ENCODE results near the gene MATN1. TPM values are rescaled to one million over a fixed set of nuclear protein-coding genes. Genes with fewer than 3 reads are reported as not detected.

Gene MATN1
- polyA plus RNA-seq, 4 donors = 0.03 to 0.32 TPM; not detected in 2

DNA sequence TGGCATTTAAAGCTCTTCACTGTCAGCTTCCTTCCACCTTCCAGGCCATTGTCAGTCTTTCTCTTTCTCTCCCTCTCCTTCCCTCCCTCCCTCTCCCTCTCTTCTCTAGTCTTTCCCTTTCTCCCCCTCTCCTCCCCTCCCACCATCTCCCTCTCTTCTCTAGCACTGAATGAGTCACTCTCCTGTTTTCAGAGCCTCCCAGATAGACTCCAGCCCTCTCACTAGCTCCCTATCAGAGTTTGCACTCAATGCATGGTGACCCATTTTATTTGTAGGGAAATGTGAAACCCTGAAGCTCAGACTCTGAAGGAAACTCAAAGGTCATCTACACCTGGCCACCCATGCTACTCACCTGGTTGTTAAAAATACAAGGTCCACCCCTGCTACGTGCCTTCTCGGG is 4.4 kb upstream of the MATN1 start:
- H3K9me3 ChIP-seq (ENCODE audit: control insufficient read depth in 2 of 2, insufficient read depth in 1 of 2, low read depth in 1 of 2, low read length in 1 of 2) = no peaks in the 10 kb centered on the region

DNA sequence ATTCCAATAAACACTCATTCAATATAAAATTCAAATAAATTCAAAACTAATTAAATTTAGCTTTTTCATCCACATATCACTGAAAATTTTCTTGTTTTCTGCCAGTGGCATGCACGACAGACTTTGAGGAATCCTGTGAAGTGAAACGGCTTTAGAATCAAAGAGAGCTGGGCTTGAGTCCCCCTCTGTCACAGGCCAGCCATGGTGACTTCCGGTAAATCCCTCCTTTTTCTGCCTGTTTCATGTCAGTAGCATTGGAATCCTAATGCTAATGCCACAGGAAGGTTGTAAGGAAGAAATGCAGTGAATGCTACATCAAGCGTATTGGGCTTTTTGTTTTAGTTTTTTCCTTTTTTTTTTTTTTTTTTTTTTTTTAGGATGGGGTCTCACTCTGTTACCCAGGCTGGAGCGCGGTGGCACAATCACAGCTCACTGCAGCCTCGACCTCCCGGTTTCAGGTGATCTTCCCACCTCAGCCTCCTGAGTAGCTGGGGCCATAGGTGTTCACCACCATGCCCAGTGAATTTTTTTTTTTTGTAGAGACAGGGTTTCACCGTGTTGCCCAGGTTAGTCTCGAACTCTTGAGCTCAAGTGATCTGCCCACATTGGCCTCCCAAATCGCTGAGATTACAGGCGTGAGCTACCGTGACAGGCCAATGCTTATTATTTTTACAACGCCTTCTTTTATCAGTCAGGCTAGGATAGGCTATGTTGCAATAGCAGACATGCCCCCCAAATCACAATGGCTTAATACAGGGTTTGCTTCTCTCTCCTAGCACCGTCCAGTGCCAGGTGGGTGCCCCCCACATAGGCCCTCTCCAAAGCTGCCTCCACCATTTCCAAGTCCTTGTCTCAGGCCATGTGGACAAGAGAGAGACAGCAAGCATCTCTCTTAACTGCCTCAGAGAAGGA is 3.6 kb upstream of the MATN1 start:
- WGBS, 3 donors = 83 to 85% (median 85%) methylated on average over 15 of the region's 15 CpGs
- FAIRE-seq (no peak), DNase-seq (no peak)
- H3K4me3 ChIP-seq (ENCODE audit: low read depth in 1 of 3, low read length in 3 of 3) = no peak overlapping the region
- H3K27ac ChIP-seq (ENCODE audit: low read depth in 1 of 3, low read length in 2 of 3) = peak overlapping the region in 1 of 3 donors; percentile 88
- H3K27me3 ChIP-seq (ENCODE audit: control insufficient read depth in 3 of 3, insufficient read depth in 3 of 3, low read length in 3 of 3) = no peaks in the 10 kb centered on the region
- no peaks in the 10 kb centered on the region for H3K9me3 ChIP-seq (ENCODE audit: control insufficient read depth in 2 of 2, insufficient read depth in 1 of 2, low read depth in 1 of 2, low read length in 1 of 2)
- H3K36me3 ChIP-seq (ENCODE audit: control insufficient read depth in 3 of 3, insufficient read depth in 2 of 3, low read depth in 1 of 3, low read length in 3 of 3) = peaks cover 0 to 49% (median 0%) of the 10 kb centered on the region in 3 donors
- peaks cover 0 to 50% (median 0%) of the 10 kb centered on the region in 3 donors for H3K4me1 ChIP-seq (ENCODE audit: control insufficient read depth in 3 of 3, insufficient read depth in 2 of 3, low read depth in 1 of 3, low read length in 2 of 3)

More for the DNA sequence above, 4.4 kb upstream of the MATN1 start:
- FAIRE-seq (no peak), DNase-seq (peak in 1 of 2 donors; percentile 73)
- WGBS, 3 donors = 44 to 79% (median 56%) methylated on average over 2 of the region's 2 CpGs
- no peaks in the 10 kb centered on the region for H3K27me3 ChIP-seq (ENCODE audit: control insufficient read depth in 3 of 3, insufficient read depth in 3 of 3, low read length in 3 of 3)
- H3K27ac ChIP-seq (ENCODE audit: low read depth in 1 of 3, low read length in 2 of 3) = peak overlapping the region in 1 of 3 donors; percentile 88
- H3K4me3 ChIP-seq (ENCODE audit: low read depth in 1 of 3, low read length in 3 of 3) = no peak overlapping the region
- H3K36me3 ChIP-seq (ENCODE audit: control insufficient read depth in 3 of 3, insufficient read depth in 2 of 3, low read depth in 1 of 3, low read length in 3 of 3) = peaks cover 0 to 41% (median 0%) of the 10 kb centered on the region in 3 donors
- H3K4me1 ChIP-seq (ENCODE audit: control insufficient read depth in 3 of 3, insufficient read depth in 2 of 3, low read depth in 1 of 3, low read length in 2 of 3) = peaks cover 0 to 46% (median 0%) of the 10 kb centered on the region in 3 donors

DNA sequence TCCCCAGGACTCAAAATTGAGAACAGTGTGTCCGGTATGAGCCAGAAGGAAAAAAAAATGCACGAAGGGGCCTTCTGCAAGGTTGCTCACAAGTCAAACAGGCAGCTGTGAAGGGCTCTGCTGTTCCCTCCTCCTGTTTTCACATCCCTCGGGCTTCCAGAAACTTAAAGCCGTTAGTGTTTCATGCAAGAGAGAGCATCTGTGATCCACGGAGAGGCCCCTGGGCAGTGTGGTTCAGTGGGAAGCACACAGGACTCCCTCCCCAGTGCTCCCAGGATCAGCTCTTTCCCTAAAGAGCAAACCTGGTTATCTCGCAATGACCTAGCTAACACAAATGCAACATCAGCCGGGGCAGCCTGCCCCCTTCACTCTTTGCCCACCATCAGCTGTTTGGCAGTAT is 2.9 kb upstream of the MATN1 start:
- H3K27me3 ChIP-seq (ENCODE audit: control insufficient read depth in 3 of 3, insufficient read depth in 3 of 3, low read length in 3 of 3) = no peaks in the 10 kb centered on the region
- peaks cover 0 to 54% (median 0%) of the 10 kb centered on the region in 3 donors for H3K4me1 ChIP-seq (ENCODE audit: control insufficient read depth in 3 of 3, insufficient read depth in 2 of 3, low read depth in 1 of 3, low read length in 2 of 3)
- no peaks in the 10 kb centered on the region for H3K9me3 ChIP-seq (ENCODE audit: control insufficient read depth in 2 of 2, insufficient read depth in 1 of 2, low read depth in 1 of 2, low read length in 1 of 2)
- peaks cover 0 to 57% (median 0%) of the 10 kb centered on the region in 3 donors for H3K36me3 ChIP-seq (ENCODE audit: control insufficient read depth in 3 of 3, insufficient read depth in 2 of 3, low read depth in 1 of 3, low read length in 3 of 3)
- no peak overlapping the region for H3K27ac ChIP-seq (ENCODE audit: low read depth in 1 of 3, low read length in 2 of 3)
- no peak overlapping the region for H3K4me3 ChIP-seq (ENCODE audit: low read depth in 1 of 3, low read length in 3 of 3)
- 76 to 90% (median 85%) methylated on average over 7 of the region's 7 CpGs for WGBS, 3 donors
- DNase-seq (no peak), FAIRE-seq (no peak)

DNA sequence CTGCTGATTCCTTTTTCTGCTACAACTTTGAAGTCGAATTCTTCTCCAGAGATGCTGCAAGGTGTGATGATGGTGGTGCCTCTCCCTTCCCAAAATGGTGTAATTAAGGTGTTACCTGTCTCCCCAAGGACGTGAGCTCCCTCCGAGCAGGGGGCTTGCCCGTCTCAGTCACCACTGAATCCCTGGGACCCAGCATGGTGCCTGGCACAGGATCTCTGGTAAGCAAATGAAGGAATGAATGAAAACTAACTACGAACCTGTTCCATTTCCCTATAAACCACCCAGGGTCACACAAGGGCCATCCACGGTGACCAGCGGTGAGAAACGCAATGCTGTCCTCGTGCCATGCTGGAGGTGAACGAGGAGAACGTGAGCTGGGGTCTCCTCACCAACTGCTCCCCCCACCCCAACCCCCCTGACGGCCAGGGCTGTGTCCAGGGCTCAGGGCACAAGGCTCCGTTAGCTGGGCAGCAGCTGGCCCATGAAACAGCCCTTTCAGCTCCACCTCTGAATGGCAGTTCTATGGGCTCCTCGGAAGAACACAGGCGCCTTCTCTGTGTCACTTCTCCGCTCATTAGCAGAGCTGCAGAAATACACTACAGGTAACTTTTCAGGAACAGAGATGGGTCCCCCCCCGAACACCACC is 2.2 kb upstream of the MATN1 start:
- DNase-seq = no peak
- Histone ChIP-seq H3K4me1 (ENCODE audit: control insufficient read depth in 3 of 3, insufficient read depth in 2 of 3, low read depth in 1 of 3, low read length in 2 of 3) (peaks cover 0 to 49% (median 0%) of the 10 kb centered on the region in 3 donors), H3K27ac (ENCODE audit: low read depth in 1 of 3, low read length in 2 of 3) (no peak overlapping the region), H3K9me3 (ENCODE audit: control insufficient read depth in 2 of 2, insufficient read depth in 1 of 2, low read depth in 1 of 2, low read length in 1 of 2) (no peaks in the 10 kb centered on the region), H3K36me3 (ENCODE audit: control insufficient read depth in 3 of 3, insufficient read depth in 2 of 3, low read depth in 1 of 3, low read length in 3 of 3) (peaks cover 0 to 57% (median 0%) of the 10 kb centered on the region in 3 donors), H3K27me3 (ENCODE audit: control insufficient read depth in 3 of 3, insufficient read depth in 3 of 3, low read length in 3 of 3) (no peaks in the 10 kb centered on the region), H3K4me3 (ENCODE audit: low read depth in 1 of 3, low read length in 3 of 3) (no peak overlapping the region)
- WGBS, 3 donors = 90 to 93% (median 91%) methylated on average over 17 of the region's 17 CpGs
- FAIRE-seq = no peak

DNA sequence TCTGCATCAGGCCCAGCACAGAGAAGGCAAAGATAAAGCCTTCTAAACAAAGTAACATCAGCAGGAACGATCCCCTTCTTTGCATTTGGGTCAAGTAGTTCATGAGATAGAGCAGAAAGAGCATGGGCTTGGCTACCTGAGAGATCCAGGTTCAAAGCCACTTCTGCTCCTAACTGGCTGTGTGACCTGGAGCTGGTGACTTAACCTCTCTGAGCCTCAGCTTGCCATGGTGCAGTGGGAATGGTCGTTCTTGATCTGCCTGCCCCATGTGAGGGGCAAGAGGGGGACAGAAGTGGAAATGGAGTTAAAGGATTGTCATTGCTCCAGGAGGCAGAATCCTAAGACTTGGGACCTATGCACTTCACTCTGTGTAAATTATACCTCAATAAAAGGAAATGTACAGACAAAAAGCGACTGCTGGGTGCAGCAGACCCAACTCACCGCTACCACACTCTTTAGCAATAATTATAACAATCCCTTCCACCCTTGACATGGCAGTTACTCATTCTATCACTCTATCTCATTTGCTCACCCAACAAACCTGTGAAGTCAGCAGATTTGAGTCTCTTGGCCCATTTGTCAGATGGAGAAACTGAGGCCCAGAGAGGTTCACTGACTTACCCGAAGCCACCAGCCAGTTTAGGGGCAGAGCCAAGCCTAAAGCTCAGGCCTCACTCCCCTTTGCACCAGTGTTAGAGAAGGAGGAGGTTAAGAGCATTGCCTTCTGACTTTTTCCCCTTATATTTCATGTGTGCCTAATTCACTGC is 1.5 kb upstream of the MATN1 start:
- Histone ChIP-seq H3K4me3 (ENCODE audit: low read depth in 1 of 3, low read length in 3 of 3) (no peak overlapping the region), H3K36me3 (ENCODE audit: control insufficient read depth in 3 of 3, insufficient read depth in 2 of 3, low read depth in 1 of 3, low read length in 3 of 3) (peaks cover 0 to 57% (median 0%) of the 10 kb centered on the region in 3 donors), H3K4me1 (ENCODE audit: control insufficient read depth in 3 of 3, insufficient read depth in 2 of 3, low read depth in 1 of 3, low read length in 2 of 3) (peaks cover 0 to 42% (median 0%) of the 10 kb centered on the region in 3 donors), H3K27me3 (ENCODE audit: control insufficient read depth in 3 of 3, insufficient read depth in 3 of 3, low read length in 3 of 3) (no peaks in the 10 kb centered on the region), H3K27ac (ENCODE audit: low read depth in 1 of 3, low read length in 2 of 3) (no peak overlapping the region), H3K9me3 (ENCODE audit: control insufficient read depth in 2 of 2, insufficient read depth in 1 of 2, low read depth in 1 of 2, low read length in 1 of 2) (no peaks in the 10 kb centered on the region)
- DNase-seq = no peak
- 84 to 90% (median 88%) methylated on average over 5 of the region's 5 CpGs for WGBS, 3 donors
- no peak for FAIRE-seq

DNA sequence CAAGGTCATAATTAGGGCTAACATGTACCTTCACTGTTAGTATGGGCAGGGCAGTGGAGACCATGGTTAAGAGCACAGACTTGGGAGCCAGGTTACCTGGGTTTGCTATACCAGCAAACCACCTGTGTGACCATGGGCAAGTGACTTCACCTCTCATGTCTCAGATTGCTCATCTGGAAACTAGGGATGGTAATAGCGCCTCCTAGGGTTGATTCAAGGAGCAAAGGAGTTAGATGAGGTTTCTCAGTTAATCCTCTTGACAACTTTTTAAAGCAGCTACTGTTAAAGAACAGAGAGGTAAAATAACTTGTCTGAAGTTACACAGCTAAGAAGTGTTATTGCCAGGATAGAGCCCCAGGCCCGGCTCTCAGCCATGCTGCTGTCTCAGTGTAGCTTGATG is 790 bp upstream of the MATN1 start:
- Histone ChIP-seq H3K27ac (ENCODE audit: low read depth in 1 of 3, low read length in 2 of 3) (no peak overlapping the region), H3K36me3 (ENCODE audit: control insufficient read depth in 3 of 3, insufficient read depth in 2 of 3, low read depth in 1 of 3, low read length in 3 of 3) (peaks cover 0 to 57% (median 0%) of the 10 kb centered on the region in 3 donors), H3K4me3 (ENCODE audit: low read depth in 1 of 3, low read length in 3 of 3) (no peak overlapping the region), H3K27me3 (ENCODE audit: control insufficient read depth in 3 of 3, insufficient read depth in 3 of 3, low read length in 3 of 3) (no peaks in the 10 kb centered on the region), H3K9me3 (ENCODE audit: control insufficient read depth in 2 of 2, insufficient read depth in 1 of 2, low read depth in 1 of 2, low read length in 1 of 2) (no peaks in the 10 kb centered on the region), H3K4me1 (ENCODE audit: control insufficient read depth in 3 of 3, insufficient read depth in 2 of 3, low read depth in 1 of 3, low read length in 2 of 3) (peaks cover 0 to 40% (median 0%) of the 10 kb centered on the region in 3 donors)
- DNase-seq = no peak
- no peak for FAIRE-seq
- WGBS, 3 donors = 90 to 94% (median 92%) methylated on average over 2 of the region's 2 CpGs

DNA sequence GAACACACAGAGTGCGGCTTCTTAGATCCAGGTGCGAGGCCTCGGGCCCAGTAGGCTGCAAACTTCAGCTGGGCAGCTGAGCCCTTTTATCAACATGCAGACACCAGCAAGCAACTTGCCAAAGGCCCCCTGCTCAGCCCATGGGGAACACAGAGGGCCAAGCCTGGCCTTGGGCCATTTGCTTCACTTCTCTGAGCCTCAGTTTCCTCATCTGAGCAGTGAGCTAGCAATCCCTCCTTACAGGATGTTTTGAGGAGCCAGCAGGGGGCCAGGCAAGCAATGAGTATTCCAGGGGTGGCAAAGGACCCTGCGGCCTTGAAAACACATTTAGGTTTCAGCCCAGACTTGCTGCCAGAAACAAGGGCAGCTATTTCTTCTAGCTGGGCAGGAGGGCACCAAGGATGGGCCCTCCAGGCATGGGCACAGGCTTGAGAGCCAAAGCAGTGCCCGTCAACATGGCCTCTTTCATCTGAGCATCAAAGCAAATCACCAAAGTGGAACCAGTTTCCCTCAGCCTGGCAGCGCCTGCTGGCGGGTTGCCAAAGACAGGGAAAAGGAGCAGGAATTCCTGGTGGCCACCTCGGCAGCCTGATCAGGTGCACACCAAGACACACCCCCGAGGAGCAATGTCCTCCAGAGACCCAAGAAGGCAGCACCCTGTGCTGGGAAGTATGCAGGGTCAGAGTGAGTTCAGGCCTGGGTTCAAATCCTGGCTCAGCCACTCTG is 1.4 kb downstream of the MATN1 start:
- peaks cover 0 to 53% (median 0%) of the 10 kb centered on the region in 3 donors for H3K36me3 ChIP-seq (ENCODE audit: control insufficient read depth in 3 of 3, insufficient read depth in 2 of 3, low read depth in 1 of 3, low read length in 3 of 3)
- H3K4me1 ChIP-seq (ENCODE audit: control insufficient read depth in 3 of 3, insufficient read depth in 2 of 3, low read depth in 1 of 3, low read length in 2 of 3) = peaks cover 0 to 21% (median 0%) of the 10 kb centered on the region in 3 donors
- WGBS, 3 donors = 55 to 74% (median 63%) methylated on average over 9 of the region's 9 CpGs
- DNase-seq (peak; percentile 54 to 67), FAIRE-seq (no peak)
- no peaks in the 10 kb centered on the region for H3K9me3 ChIP-seq (ENCODE audit: control insufficient read depth in 2 of 2, insufficient read depth in 1 of 2, low read depth in 1 of 2, low read length in 1 of 2)
- no peak overlapping the region for H3K4me3 ChIP-seq (ENCODE audit: low read depth in 1 of 3, low read length in 3 of 3)
- H3K27ac ChIP-seq (ENCODE audit: low read depth in 1 of 3, low read length in 2 of 3) = no peak overlapping the region
- no peaks in the 10 kb centered on the region for H3K27me3 ChIP-seq (ENCODE audit: control insufficient read depth in 3 of 3, insufficient read depth in 3 of 3, low read length in 3 of 3)

Measured in small intestine (tissue), 7 donors.